WERI-Rb-1 (cell line): ENCODE measurements around the gene RTEL1.
"Not testable (repeated sequence)": the region's sequence is repeated elsewhere in the genome, so short reads cannot be mapped to it uniquely, and the experiment has no call there.

Experiments
- DNase-seq: peaks from one replicate; pipeline ENCODE4 v3.0.0-alpha.2; 2020
- H3K27ac ChIP-seq: fragments of 250-450 bp; sonication (Bioruptor Pico); 2 replicates; pipeline ENCODE4 v1.5.1; 2020; ENCODE audit warnings: mild to moderate bottlenecking, moderate library complexity
- H3K27me3 ChIP-seq: fragments of 250-450 bp; sonication (Bioruptor Pico); 2 replicates; pipeline ENCODE4 v1.5.1; 2021; ENCODE audit warnings: mild to moderate bottlenecking, low read depth, moderate library complexity; ENCODE audit not compliant: insufficient read depth, severe bottlenecking
- H3K36me3 ChIP-seq: fragments of 250-450 bp; sonication (Bioruptor Pico); 2 replicates; pipeline ENCODE4 v1.5.1; 2020; ENCODE audit warnings: mild to moderate bottlenecking, moderate library complexity
- H3K4me3 ChIP-seq: 2 replicates; pipeline ENCODE4 v1.5.1; 2011; ENCODE audit warnings: low read depth, mild to moderate bottlenecking, control low read depth, low read length
- H3K9me3 ChIP-seq: fragments of 250-450 bp; sonication (Bioruptor Pico); 2 replicates; pipeline ENCODE4 v1.5.1; 2021; ENCODE audit warnings: mild to moderate bottlenecking, moderate library complexity; ENCODE audit not compliant: severe bottlenecking
- CTCF ChIP-seq: IDR thresholded peaks from 2 replicates; pipeline ENCODE4 v1.5.1; 2011; ENCODE audit warnings: low read depth, mild to moderate bottlenecking, control low read depth, inconsistent platforms, low read length

Gene RTEL1

DNA sequence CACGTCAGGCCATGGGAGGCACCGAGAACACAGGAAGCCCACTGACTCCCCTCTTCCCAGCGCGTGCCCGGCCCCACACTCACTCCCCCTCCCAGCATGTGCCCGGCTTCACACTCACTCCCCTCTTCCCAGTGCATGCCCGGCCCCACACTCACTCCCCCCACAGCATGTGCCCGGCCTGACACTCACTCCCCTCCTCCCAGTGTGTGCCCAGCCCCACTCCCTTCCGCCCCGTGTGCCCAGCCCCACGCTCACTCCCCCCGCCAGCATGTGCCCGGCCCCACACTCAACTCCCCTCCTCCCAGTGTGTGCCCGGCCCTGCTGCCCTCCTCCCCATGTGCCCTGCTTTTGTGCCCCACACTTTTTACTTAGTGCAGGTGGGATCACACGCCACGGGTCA, 9.7 kb downstream of the RTEL1 start:
- Histone ChIP-seq H3K36me3 (peaks cover 56% of the 10 kb centered on the region), H3K9me3 (no peaks in the 10 kb centered on the region), H3K27me3 (no peaks in the 10 kb centered on the region), H3K27ac (no peak overlapping the region), H3K4me3 (no peak overlapping the region)
- DNase-seq = no peak
- no peak for TF ChIP-seq CTCF

- H3K27ac ChIP-seq = no peak overlapping the region
- no peak for DNase-seq
- TF ChIP-seq CTCF = no peak
- no peaks in the 10 kb centered on the region for H3K9me3 ChIP-seq
- no peak overlapping the region for H3K4me3 ChIP-seq
- no peaks in the 10 kb centered on the region for H3K27me3 ChIP-seq
- peaks cover 56% of the 10 kb centered on the region for H3K36me3 ChIP-seq
These were observed 10.2 kb downstream of the RTEL1 start for GRCh38 chr20:63668351-63668750.

- H3K36me3 ChIP-seq = peaks cover 48% of the 10 kb centered on the region
- not testable (repeated sequence) for H3K4me3 ChIP-seq, DNase-seq, H3K9me3 ChIP-seq, H3K27ac ChIP-seq, H3K27me3 ChIP-seq
These were observed 13.6 kb downstream of the RTEL1 start for GRCh38 chr20:63671695-63672094.

DNA sequence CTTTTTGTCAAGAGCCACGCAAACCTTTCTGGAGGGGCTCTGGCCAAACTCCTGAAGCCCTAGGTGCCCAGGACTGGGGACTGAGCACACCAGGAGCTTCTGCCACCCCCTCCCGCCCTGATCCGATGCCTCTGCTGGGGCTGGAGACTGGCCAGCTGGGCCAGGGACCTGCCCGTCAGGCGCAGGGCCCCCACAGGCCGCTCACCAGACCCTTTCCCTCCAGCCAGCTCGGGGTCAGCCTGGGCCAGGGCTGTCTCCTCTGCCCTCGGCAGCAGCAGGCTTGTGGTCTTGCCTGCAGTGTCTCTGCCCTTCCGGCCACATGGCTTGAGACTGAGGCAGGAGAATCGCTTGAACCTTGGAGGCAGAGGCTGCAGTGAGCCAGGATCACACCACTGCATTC, 14.6 kb downstream of the RTEL1 start:
- TF ChIP-seq CTCF = no peak
- H3K27ac ChIP-seq = no peak overlapping the region
- no peak for DNase-seq
- no peaks in the 10 kb centered on the region for H3K9me3 ChIP-seq
- peaks cover 41% of the 10 kb centered on the region for H3K36me3 ChIP-seq
- no peaks in the 10 kb centered on the region for H3K27me3 ChIP-seq
- no peak overlapping the region for H3K4me3 ChIP-seq

DNA sequence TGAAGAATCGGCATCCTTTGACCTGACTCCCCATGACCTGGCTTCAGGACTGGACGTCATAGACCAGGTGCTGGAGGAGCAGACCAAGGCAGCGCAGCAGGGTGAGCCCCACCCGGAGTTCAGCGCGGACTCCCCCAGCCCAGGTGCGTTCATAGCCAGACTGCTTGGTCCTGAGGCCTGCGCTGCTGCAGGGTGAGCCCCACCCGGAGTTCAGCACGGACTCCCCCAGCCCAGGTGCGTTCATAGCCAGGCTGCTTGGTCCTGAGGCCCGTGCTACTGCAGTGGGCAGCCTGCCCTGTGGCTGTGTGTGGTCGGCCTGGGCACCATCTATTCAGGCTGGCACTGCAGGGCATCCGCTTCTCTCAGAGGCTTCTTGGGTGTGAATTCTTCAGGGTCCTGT, 15.8 kb downstream of the RTEL1 start:
- H3K36me3 ChIP-seq = peaks cover 34% of the 10 kb centered on the region
- TF ChIP-seq CTCF = no peak
- H3K9me3 ChIP-seq = no peaks in the 10 kb centered on the region
- DNase-seq = no peak
- no peaks in the 10 kb centered on the region for H3K27me3 ChIP-seq
- no peak overlapping the region for H3K4me3 ChIP-seq
- no peak overlapping the region for H3K27ac ChIP-seq

DNA sequence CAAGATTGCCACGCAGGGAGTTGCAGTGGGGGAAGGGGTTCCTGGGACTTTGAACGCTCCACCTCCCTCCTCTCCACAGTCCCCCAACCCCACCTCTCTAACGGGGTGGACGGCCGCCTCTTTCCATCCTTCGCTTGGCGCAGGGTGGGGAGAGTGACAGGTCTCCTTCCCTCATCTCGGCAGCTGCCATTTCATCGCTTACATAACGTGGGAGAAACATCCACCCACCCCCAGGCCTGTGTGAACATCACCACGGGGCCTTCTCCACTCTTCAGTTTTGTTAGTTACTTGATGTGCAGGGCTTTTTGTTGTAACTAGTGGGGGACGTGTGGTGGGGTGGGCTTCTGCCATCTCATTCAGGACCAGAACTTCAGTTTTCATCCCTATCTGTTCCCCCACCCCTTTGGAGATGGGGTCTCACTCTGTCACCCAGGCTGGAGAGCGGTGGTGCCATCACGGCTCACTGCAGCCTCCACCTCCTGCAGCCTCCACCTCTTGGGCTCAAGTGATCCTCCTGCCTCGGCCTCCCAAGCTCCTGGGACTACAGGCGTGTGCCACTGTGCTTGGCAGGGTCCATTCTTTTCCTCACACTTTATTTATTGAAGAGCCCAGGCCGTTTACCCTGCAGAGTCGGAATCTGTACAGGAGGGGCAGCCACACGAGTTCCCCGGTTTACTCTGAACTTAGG, 17.7 kb downstream of the RTEL1 start:
- Histone ChIP-seq H3K4me3 (no peak overlapping the region), H3K27ac (no peak overlapping the region), H3K9me3 (no peaks in the 10 kb centered on the region), H3K27me3 (no peaks in the 10 kb centered on the region), H3K36me3 (peaks cover 43% of the 10 kb centered on the region)
- TF ChIP-seq CTCF = no peak
- no peak for DNase-seq
